Placental pericyte (primary cell): ENCODE results near the gene CXCL12. TPM values are rescaled to one million over a fixed set of nuclear protein-coding genes. Genes with fewer than 3 reads are reported as not detected.

Source experiments
- total RNA-seq: library from RNA; depleted of rRNA; stranded (reverse); fragments of >200 nt; gene quantifications from 2 replicates; pipeline ENCODE4 v1.2.3, GENCODE V29; 2012

The CXCL12 gene
- 1.3 and 1.6 TPM in 2 replicates for total RNA-seq

GRCh38 chr10:44385026-44385695 lies at the start of gene CXCL12:
Gene CXCL12 (minus strand): TSS chr10:44385097. CDS start chr10:44385005, 92 bp downstream.

